Loucy (cell line): ENCODE measurements around the gene CCT7.
"Not testable (repeated sequence)": the region's sequence is repeated elsewhere in the genome, so short reads cannot be mapped to it uniquely, and the experiment has no call there.

Experiments
- H2AFZ ChIP-seq: fragments of 200-600 bp; sonication (generic); 2 replicates; pipeline ENCODE4 v1.6.0; 2016; ENCODE audit warnings: antibody characterized with exemption, mild to moderate bottlenecking, low read length, moderate library complexity
- H3F3A ChIP-seq: fragments of 200-600 bp; 2 replicates; pipeline ENCODE4 v1.6.0; 2016; ENCODE audit warnings: antibody characterized with exemption, low read depth, mild to moderate bottlenecking
- H3K27me3 ChIP-seq: fragments of 200-600 bp; sonication (generic); 2 replicates; pipeline ENCODE4 v1.6.1; 2014; ENCODE audit warnings: low read length, mild to moderate bottlenecking; ENCODE audit not compliant: insufficient read depth, poor library complexity, severe bottlenecking
- H3K36me3 ChIP-seq: fragments of 200-600 bp; sonication (generic); 2 replicates; pipeline ENCODE4 v1.6.1; 2016; ENCODE audit warnings: low read length; ENCODE audit not compliant: insufficient read depth
- H3K4me1 ChIP-seq: fragments of 200-600 bp; sonication (generic); 2 replicates; pipeline ENCODE4 v1.5.1; 2014; ENCODE audit warnings: low read length, mild to moderate bottlenecking; ENCODE audit not compliant: insufficient read depth, poor library complexity, severe bottlenecking
- H3K4me2 ChIP-seq: fragments of 200-600 bp; sonication (generic); 2 replicates; pipeline ENCODE4 v1.6.0; 2014; ENCODE audit warnings: antibody characterized with exemption, low read length, low read depth, mild to moderate bottlenecking; ENCODE audit not compliant: poor library complexity, severe bottlenecking
- H3K4me3 ChIP-seq: fragments of 200-600 bp; sonication (generic); 2 replicates; pipeline ENCODE4 v1.5.1; 2014; ENCODE audit warnings: low read length, mild to moderate bottlenecking, mixed read lengths; ENCODE audit not compliant: poor library complexity, severe bottlenecking
- H3K79me2 ChIP-seq: fragments of 200-600 bp; sonication (generic); 2 replicates; pipeline ENCODE4 v1.6.1; 2014; ENCODE audit warnings: low read length; ENCODE audit not compliant: insufficient read depth
- H3K9ac ChIP-seq: fragments of 200-600 bp; sonication (generic); 2 replicates; pipeline ENCODE4 v1.6.0; 2014; ENCODE audit warnings: mild to moderate bottlenecking, low read depth, low read length, moderate library complexity; ENCODE audit not compliant: poor library complexity, severe bottlenecking
- H3K9me2 ChIP-seq: fragments of 200-600 bp; sonication (generic); replicated peaks from 2 replicates; pipeline ENCODE4 v1.6.1; 2016; ENCODE audit warnings: low read depth, low read length, mixed read lengths
- H3K9me3 ChIP-seq: fragments of 200-600 bp; sonication (generic); 2 replicates; pipeline ENCODE4 v1.6.1; 2014; ENCODE audit warnings: mild to moderate bottlenecking, antibody characterized with exemption, low read length, low read depth; ENCODE audit not compliant: insufficient read depth
- H4K20me1 ChIP-seq: fragments of 200-600 bp; sonication (generic); 2 replicates; pipeline ENCODE4 v1.6.0; 2014; ENCODE audit warnings: antibody characterized with exemption, low read length, mild to moderate bottlenecking; ENCODE audit not compliant: insufficient read depth, poor library complexity, severe bottlenecking
- EZH2phosphoT487 ChIP-seq: fragments of 200-600 bp; IDR thresholded peaks from 2 replicates; pipeline ENCODE4 v1.6.1; 2018; ENCODE audit warnings: antibody characterized with exemption, mild to moderate bottlenecking, moderate library complexity, borderline replicate concordance
- TF ChIP-seq, protein P1 (sequence below): fragments of 200-600 bp; sonication (generic); conservative IDR thresholded peaks from 2 replicates; pipeline ENCODE4 v1.5.1; 2014; ENCODE audit warnings: mild to moderate bottlenecking, antibody characterized with exemption, low read length

CCT7 gene

DNA sequence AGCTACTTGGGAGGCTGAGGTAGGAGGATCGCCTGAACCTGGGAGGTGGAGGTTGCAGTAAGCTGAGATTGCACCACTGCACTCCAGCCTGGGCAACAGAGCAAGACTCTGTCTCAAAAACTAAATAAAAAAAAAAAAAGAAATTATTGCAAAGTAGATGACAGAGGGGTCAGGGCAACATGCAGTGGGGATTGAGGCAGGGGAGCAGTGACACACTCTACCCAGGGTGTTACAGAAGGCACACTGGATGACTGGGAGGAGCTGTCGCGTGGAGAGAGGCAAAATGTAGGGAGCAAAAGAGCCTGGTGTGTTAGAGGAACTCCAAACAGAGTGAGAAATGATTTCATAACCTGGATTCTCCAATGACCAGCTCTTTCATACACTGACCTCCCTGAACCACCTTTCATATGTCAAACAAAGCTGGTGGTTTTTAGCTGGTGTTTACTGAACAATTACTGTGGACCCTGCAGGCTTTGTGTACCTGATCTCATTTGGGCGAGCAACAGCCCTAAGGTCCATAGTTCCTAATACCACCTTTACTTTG, 28.1 kb downstream of the CCT7 start:
- H3K4me3 ChIP-seq = no peak overlapping the region
- no peaks in the 10 kb centered on the region for H3K27me3 ChIP-seq
- no peaks in the 10 kb centered on the region for H3K9me2 ChIP-seq
- no peaks in the 10 kb centered on the region for H3K79me2 ChIP-seq
- no peaks in the 10 kb centered on the region for H3F3A ChIP-seq
- H4K20me1 ChIP-seq = no peaks in the 10 kb centered on the region
- H3K9ac ChIP-seq = no peak overlapping the region
- peaks cover 56% of the 10 kb centered on the region; the same call in 1 of the 2 replicates for H3K36me3 ChIP-seq
- H2AFZ ChIP-seq = no peak overlapping the region
- H3K4me2 ChIP-seq = no peak overlapping the region
- no peak for TF ChIP-seq EZH2phosphoT487
- TF ChIP-seq, protein P1, sequence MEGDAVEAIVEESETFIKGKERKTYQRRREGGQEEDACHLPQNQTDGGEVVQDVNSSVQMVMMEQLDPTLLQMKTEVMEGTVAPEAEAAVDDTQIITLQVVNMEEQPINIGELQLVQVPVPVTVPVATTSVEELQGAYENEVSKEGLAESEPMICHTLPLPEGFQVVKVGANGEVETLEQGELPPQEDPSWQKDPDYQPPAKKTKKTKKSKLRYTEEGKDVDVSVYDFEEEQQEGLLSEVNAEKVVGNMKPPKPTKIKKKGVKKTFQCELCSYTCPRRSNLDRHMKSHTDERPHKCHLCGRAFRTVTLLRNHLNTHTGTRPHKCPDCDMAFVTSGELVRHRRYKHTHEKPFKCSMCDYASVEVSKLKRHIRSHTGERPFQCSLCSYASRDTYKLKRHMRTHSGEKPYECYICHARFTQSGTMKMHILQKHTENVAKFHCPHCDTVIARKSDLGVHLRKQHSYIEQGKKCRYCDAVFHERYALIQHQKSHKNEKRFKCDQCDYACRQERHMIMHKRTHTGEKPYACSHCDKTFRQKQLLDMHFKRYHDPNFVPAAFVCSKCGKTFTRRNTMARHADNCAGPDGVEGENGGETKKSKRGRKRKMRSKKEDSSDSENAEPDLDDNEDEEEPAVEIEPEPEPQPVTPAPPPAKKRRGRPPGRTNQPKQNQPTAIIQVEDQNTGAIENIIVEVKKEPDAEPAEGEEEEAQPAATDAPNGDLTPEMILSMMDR = no peak
- H3K4me1 ChIP-seq = no peaks in the 10 kb centered on the region
- no peaks in the 10 kb centered on the region for H3K9me3 ChIP-seq

GRCh38 chr2:73262691-73263429, 28.8 kb downstream of the CCT7 start:
- H3K27me3 ChIP-seq, H3K4me3 ChIP-seq, H3K9me3 ChIP-seq, H3K79me2 ChIP-seq, H2AFZ ChIP-seq, H3F3A ChIP-seq, H3K4me2 ChIP-seq, H3K4me1 ChIP-seq, H3K9me2 ChIP-seq, H4K20me1 ChIP-seq, H3K9ac ChIP-seq: not testable (repeated sequence)
- H3K36me3 ChIP-seq = peaks cover 58% of the 10 kb centered on the region; the same call in 1 of the 2 replicates

GRCh38 chr2:73263540-73264331, 29.6 kb downstream of the CCT7 start:
- Histone ChIP-seq H3K9me3 (no peaks in the 10 kb centered on the region), H3K27me3 (no peaks in the 10 kb centered on the region), H3K36me3 (peaks cover 57% of the 10 kb centered on the region; the same call in 1 of the 2 replicates), H3K4me2 (no peak overlapping the region), H3K4me1 (no peaks in the 10 kb centered on the region), H2AFZ (no peak overlapping the region), H3K9me2 (no peaks in the 10 kb centered on the region), H3K79me2 (no peaks in the 10 kb centered on the region), H3F3A (no peaks in the 10 kb centered on the region), H3K9ac (no peak overlapping the region), H3K4me3 (no peak overlapping the region), H4K20me1 (no peaks in the 10 kb centered on the region)
- TF ChIP-seq EZH2phosphoT487 = no peak
- TF ChIP-seq, protein P1 = no peak
